Liver (tissue), 9 donors: ENCODE measurements around the gene TTBK1. TPM values are rescaled to one million over a fixed set of nuclear protein-coding genes. Genes with fewer than 3 reads are reported as not detected.

ENCODE experiments used
- DNase-seq: peaks from one replicate; pipeline ENCODE4 v3.0.0-alpha.2; 2017; ENCODE audit warnings: low spot score
- H3K27ac ChIP-seq, 2 donors: one replicate each; pipeline ENCODE4 v1.7.0; 2013; ENCODE audit warnings: inconsistent platforms in 2 of 2, low read length in 2 of 2, control low read depth in 1 of 2, low read depth in 1 of 2, mild to moderate bottlenecking in 1 of 2
- H3K27me3 ChIP-seq, 4 donors: one replicate each; pipeline versions ENCODE4 v1.6.1 to v1.7.0; 2013; ENCODE audit warnings: low read length in 3 of 4, inconsistent platforms in 1 of 4, mild to moderate bottlenecking in 1 of 4, moderate library complexity in 1 of 4; ENCODE audit not compliant: control insufficient read depth in 4 of 4, insufficient read depth in 4 of 4
- H3K36me3 ChIP-seq, 4 donors: one replicate each; pipeline versions ENCODE4 v1.6.1 to v1.7.0; 2013; ENCODE audit warnings: low read length in 3 of 4, mild to moderate bottlenecking in 3 of 4, low read depth in 1 of 4, moderate library complexity in 1 of 4; ENCODE audit not compliant: control insufficient read depth in 4 of 4, insufficient read depth in 3 of 4
- H3K4me1 ChIP-seq, 4 donors: one replicate each; pipeline versions ENCODE4 v1.6.1 to v1.7.0; 2013; ENCODE audit warnings: low read length in 3 of 4, mild to moderate bottlenecking in 3 of 4, moderate library complexity in 1 of 4; ENCODE audit not compliant: control insufficient read depth in 4 of 4, insufficient read depth in 4 of 4
- H3K4me3 ChIP-seq, 3 donors: one replicate each; pipeline versions ENCODE4 v1.6.1 to v1.7.0; 2013; ENCODE audit warnings: low read length in 3 of 3, control low read depth in 1 of 3, low read depth in 1 of 3, mild to moderate bottlenecking in 1 of 3
- H3K9ac ChIP-seq, 2 donors: one replicate each; pipeline ENCODE4 v1.7.0; 2013; ENCODE audit warnings: low read length in 2 of 2, mild to moderate bottlenecking in 2 of 2, moderate library complexity in 2 of 2, control low read depth in 1 of 2, low read depth in 1 of 2
- H3K9me3 ChIP-seq, 4 donors: one replicate each; pipeline versions ENCODE4 v1.6.1 to v1.7.0; 2013; ENCODE audit warnings: low read length in 3 of 4; ENCODE audit not compliant: control insufficient read depth in 4 of 4
- EGR1 ChIP-seq, 2 donors: IDR thresholded peaks; 2 replicates each; pipeline ENCODE4 v1.6.1; 2016 to 2018; ENCODE audit warnings: antibody characterized with exemption in 2 of 2, low read depth in 2 of 2
- FOXA1 ChIP-seq: IDR thresholded peaks from 2 replicates; pipeline ENCODE4 v1.6.1; 2016; ENCODE audit warnings: antibody characterized with exemption
- FOXA2 ChIP-seq: IDR thresholded peaks from 2 replicates; pipeline ENCODE4 v1.6.1; 2016; ENCODE audit warnings: antibody characterized with exemption
- GABPA ChIP-seq, 2 donors: IDR thresholded peaks in 1 of 2; conservative IDR thresholded peaks in 1 of 2; 2 replicates each; pipeline ENCODE4 v1.6.1; 2016; ENCODE audit warnings: antibody characterized with exemption in 2 of 2, mild to moderate bottlenecking in 1 of 2, moderate library complexity in 1 of 2
- HNF4A ChIP-seq, 2 donors: conservative IDR thresholded peaks; 2 replicates each; pipeline ENCODE4 v1.6.1; 2016; ENCODE audit warnings: antibody characterized with exemption in 2 of 2, mild to moderate bottlenecking in 2 of 2
- HNF4G ChIP-seq: IDR thresholded peaks from 2 replicates; pipeline ENCODE4 v1.6.1; 2016; ENCODE audit warnings: antibody characterized with exemption
- JUND ChIP-seq, 2 donors: IDR thresholded peaks; 2 replicates each; pipeline ENCODE4 v1.6.1; 2016; ENCODE audit warnings: antibody characterized with exemption in 2 of 2
- NR2F2 ChIP-seq: IDR thresholded peaks from 2 replicates; pipeline ENCODE4 v1.6.1; 2016; ENCODE audit warnings: antibody characterized with exemption
- RAD21 ChIP-seq, 2 donors: IDR thresholded peaks; 2 replicates each; pipeline ENCODE4 v1.6.1; 2016; ENCODE audit warnings: antibody characterized with exemption in 2 of 2, mild to moderate bottlenecking in 2 of 2
- RXRA ChIP-seq, 2 donors: IDR thresholded peaks; 2 replicates each; pipeline ENCODE4 v1.6.1; 2017 to 2018; ENCODE audit warnings: antibody characterized with exemption in 2 of 2, mild to moderate bottlenecking in 1 of 2
- SP1 ChIP-seq: IDR thresholded peaks from 2 replicates; pipeline ENCODE4 v1.6.1; 2018; ENCODE audit warnings: antibody characterized with exemption, mild to moderate bottlenecking
- TAF1 ChIP-seq: conservative IDR thresholded peaks from 2 replicates; pipeline ENCODE4 v1.6.1; 2016; ENCODE audit warnings: antibody characterized with exemption, mild to moderate bottlenecking
- YY1 ChIP-seq: IDR thresholded peaks from 2 replicates; pipeline ENCODE4 v1.6.1; 2016; ENCODE audit warnings: antibody characterized with exemption, mild to moderate bottlenecking
- WGBS: extraction: QIAGEN DNeasy Blood & Tissue Kit; methylation state at CpG from one replicate; pipeline ENCODE4 v1.1.7; 2013; 5-methylcytosine and 5-hydroxymethylcytosine counted together
- polyA plus RNA-seq, 2 donors: library from polyadenylated mRNA; stranded (reverse) in 1 of 2; unstranded in 1 of 2; fragments of 200-250 nt in 1 of 2; fragments of >200 nt in 1 of 2; fragmentation: Nextera tagmentation in 1 of 2; extraction: Ambion mirVana in 1 of 2; gene quantifications; one replicate each; pipeline versions ENCODE4 v1.2.1 to v1.2.3, GENCODE V29; 2013 to 2015
- total RNA-seq, 2 donors: library from RNA; depleted of rRNA; stranded (reverse); fragments of >200 nt; gene quantifications; one replicate each; pipeline ENCODE4 v1.2.3, GENCODE V29; 2014
- TF ChIP-seq, protein P1 (sequence below): IDR thresholded peaks from 2 replicates; pipeline ENCODE4 v1.6.1; 2016; ENCODE audit warnings: antibody characterized with exemption
- TF ChIP-seq, protein P2 (sequence below): IDR thresholded peaks from 2 replicates; pipeline ENCODE4 v1.6.1; 2016; ENCODE audit warnings: antibody characterized with exemption
- TF ChIP-seq, protein P3 (sequence below): IDR thresholded peaks from 2 replicates; pipeline ENCODE4 v1.6.1; 2016; ENCODE audit warnings: antibody characterized with exemption
- TF ChIP-seq, protein P4 (sequence below): fragments of 150-350 bp; IDR thresholded peaks from 2 replicates; pipeline ENCODE4 v1.5.1; 2017; ENCODE audit warnings: improper control_type of control experiment, low read depth, low read length; ENCODE audit not compliant: missing input control
- TF ChIP-seq, protein P5 (sequence below): IDR thresholded peaks from 2 replicates; pipeline ENCODE4 v1.6.1; 2016; ENCODE audit warnings: antibody characterized with exemption, mild to moderate bottlenecking
- donor health status: healthy.
- donor health status: healthy.
- donor health status: healthy.
- donor health status: healthy.
- donor health status: healthy.

TTBK1 gene
- total and polyA plus RNA-seq, 4 donors, result 0.14 to 1.2 (median 0.44) TPM

DNA sequence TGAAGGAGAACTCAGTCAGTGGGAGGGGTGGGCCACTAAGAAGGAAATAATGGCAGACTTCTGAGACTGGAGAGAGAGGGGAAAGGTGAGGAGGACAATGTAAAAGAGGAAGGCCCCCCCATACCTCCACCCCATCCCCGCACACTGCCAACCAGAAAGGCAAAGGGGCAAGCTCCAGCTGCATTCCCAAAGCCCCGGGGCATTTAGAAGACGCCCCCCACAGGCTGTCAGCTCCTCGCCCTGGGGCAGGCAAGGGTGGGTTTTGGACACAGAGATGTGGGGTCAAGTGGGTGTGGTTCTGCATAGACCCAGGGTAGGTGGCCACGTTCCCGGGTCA, 34.0 kb downstream of the TTBK1 start:
- Histone ChIP-seq H3K9me3 (no peaks in the 10 kb centered on the region), H3K9ac (no peak overlapping the region), H3K36me3 (no peaks in the 10 kb centered on the region), H3K4me3 (no peak overlapping the region), H3K27me3 (no peaks in the 10 kb centered on the region), H3K27ac (peak overlapping the region; percentile 86 to 90), H3K4me1 (peaks cover 34 to 70% (median 59%) of the 10 kb centered on the region in 4 donors)
- no peak for DNase-seq
- TF ChIP-seq RXRA (IDR thresholded peaks at IDR 0.05), result no peak
- TF ChIP-seq NR2F2, result no peak
- TF ChIP-seq RAD21 (IDR thresholded peaks at IDR 0.05), result no peak
- TF ChIP-seq, protein P1, sequence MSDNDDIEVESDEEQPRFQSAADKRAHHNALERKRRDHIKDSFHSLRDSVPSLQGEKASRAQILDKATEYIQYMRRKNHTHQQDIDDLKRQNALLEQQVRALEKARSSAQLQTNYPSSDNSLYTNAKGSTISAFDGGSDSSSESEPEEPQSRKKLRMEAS, result no peak
- TF ChIP-seq, protein P2, sequence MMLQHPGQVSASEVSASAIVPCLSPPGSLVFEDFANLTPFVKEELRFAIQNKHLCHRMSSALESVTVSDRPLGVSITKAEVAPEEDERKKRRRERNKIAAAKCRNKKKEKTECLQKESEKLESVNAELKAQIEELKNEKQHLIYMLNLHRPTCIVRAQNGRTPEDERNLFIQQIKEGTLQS, result no peak
- TF ChIP-seq, protein P3, sequence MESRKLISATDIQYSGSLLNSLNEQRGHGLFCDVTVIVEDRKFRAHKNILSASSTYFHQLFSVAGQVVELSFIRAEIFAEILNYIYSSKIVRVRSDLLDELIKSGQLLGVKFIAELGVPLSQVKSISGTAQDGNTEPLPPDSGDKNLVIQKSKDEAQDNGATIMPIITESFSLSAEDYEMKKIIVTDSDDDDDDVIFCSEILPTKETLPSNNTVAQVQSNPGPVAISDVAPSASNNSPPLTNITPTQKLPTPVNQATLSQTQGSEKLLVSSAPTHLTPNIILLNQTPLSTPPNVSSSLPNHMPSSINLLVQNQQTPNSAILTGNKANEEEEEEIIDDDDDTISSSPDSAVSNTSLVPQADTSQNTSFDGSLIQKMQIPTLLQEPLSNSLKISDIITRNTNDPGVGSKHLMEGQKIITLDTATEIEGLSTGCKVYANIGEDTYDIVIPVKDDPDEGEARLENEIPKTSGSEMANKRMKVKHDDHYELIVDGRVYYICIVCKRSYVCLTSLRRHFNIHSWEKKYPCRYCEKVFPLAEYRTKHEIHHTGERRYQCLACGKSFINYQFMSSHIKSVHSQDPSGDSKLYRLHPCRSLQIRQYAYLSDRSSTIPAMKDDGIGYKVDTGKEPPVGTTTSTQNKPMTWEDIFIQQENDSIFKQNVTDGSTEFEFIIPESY, result no peak
- TF ChIP-seq HNF4G, result no peak
- no peak for TF ChIP-seq SP1
- no peak for TF ChIP-seq FOXA2
- TF ChIP-seq JUND (IDR thresholded peaks at IDR 0.05), result no peak
- TF ChIP-seq YY1, result no peak
- TF ChIP-seq HNF4A (conservative IDR thresholded peaks at IDR 0.05), result no peak
- no peak for TF ChIP-seq FOXA1
- WGBS, result 42% methylated on average over 6 of the region's 6 CpGs

DNA sequence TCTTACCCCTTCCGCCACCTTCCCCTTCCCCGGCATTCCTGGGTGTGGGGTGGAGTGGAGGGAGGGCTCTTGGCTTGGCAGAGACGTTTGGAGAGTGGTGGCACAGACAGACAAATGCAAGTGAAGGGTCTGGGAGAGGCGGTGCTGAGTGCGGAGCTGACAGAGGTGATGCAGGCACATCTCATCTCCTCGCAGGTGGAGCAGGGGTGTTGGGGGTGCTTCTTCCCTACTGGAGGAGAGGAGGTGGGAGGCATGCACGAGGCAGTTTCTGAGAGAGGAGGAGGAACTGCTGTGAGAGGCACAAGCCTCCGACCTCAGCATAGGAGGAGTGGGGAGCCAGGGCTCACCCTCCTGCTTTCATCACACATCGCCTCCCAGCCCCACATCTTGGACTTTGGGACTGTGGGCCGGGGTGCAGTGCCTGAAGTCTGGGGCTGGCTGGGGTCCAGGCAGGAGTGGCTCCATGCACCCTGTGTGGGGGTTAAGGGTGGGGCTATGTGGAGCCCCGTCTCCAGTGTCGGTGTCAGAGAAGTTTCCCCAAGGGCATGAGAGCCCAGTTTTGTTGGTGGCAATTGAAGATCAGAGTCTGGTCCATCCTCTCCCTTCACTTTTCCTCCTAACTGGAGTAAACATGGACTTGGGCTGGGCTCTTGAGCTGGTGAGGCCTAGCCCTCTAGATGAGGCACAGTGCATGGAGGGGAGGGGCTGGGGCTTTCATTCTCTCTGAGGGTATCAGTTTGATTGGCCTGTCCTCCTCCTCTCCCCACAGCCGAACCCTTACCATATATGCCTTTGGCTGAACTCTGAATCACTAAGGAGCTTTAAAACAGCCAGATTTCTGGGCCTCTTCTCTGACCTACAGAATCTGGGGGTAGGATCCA, 34.6 kb downstream of the TTBK1 start:
- peaks cover 34 to 65% (median 55%) of the 10 kb centered on the region in 4 donors for H3K4me1 ChIP-seq
- no peaks in the 10 kb centered on the region for H3K36me3 ChIP-seq
- TF ChIP-seq NR2F2 (no peak), GABPA (IDR thresholded peaks at IDR 0.05 in 1 of 2, conservative IDR thresholded peaks at IDR 0.05 in 1 of 2) (no peak), RAD21 (IDR thresholded peaks at IDR 0.05) (no peak), HNF4G (peak; percentile 91), HNF4A (conservative IDR thresholded peaks at IDR 0.05) (peak; percentile 90 to 95), JUND (IDR thresholded peaks at IDR 0.05) (peak in 1 of 2 donors; percentile 23), YY1 (no peak), EGR1 (IDR thresholded peaks at IDR 0.05; ENCODE audit: low read depth in 2 of 2) (no peak), RXRA (IDR thresholded peaks at IDR 0.05) (peak; percentile 61 to 67), TAF1 (no peak), FOXA1 (no peak), SP1 (peak; percentile 68), FOXA2 (no peak)
- TF ChIP-seq, protein P2, result no peak
- TF ChIP-seq, protein P1, result no peak
- TF ChIP-seq, protein P4, sequence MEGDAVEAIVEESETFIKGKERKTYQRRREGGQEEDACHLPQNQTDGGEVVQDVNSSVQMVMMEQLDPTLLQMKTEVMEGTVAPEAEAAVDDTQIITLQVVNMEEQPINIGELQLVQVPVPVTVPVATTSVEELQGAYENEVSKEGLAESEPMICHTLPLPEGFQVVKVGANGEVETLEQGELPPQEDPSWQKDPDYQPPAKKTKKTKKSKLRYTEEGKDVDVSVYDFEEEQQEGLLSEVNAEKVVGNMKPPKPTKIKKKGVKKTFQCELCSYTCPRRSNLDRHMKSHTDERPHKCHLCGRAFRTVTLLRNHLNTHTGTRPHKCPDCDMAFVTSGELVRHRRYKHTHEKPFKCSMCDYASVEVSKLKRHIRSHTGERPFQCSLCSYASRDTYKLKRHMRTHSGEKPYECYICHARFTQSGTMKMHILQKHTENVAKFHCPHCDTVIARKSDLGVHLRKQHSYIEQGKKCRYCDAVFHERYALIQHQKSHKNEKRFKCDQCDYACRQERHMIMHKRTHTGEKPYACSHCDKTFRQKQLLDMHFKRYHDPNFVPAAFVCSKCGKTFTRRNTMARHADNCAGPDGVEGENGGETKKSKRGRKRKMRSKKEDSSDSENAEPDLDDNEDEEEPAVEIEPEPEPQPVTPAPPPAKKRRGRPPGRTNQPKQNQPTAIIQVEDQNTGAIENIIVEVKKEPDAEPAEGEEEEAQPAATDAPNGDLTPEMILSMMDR, result no peak
- TF ChIP-seq, protein P5, sequence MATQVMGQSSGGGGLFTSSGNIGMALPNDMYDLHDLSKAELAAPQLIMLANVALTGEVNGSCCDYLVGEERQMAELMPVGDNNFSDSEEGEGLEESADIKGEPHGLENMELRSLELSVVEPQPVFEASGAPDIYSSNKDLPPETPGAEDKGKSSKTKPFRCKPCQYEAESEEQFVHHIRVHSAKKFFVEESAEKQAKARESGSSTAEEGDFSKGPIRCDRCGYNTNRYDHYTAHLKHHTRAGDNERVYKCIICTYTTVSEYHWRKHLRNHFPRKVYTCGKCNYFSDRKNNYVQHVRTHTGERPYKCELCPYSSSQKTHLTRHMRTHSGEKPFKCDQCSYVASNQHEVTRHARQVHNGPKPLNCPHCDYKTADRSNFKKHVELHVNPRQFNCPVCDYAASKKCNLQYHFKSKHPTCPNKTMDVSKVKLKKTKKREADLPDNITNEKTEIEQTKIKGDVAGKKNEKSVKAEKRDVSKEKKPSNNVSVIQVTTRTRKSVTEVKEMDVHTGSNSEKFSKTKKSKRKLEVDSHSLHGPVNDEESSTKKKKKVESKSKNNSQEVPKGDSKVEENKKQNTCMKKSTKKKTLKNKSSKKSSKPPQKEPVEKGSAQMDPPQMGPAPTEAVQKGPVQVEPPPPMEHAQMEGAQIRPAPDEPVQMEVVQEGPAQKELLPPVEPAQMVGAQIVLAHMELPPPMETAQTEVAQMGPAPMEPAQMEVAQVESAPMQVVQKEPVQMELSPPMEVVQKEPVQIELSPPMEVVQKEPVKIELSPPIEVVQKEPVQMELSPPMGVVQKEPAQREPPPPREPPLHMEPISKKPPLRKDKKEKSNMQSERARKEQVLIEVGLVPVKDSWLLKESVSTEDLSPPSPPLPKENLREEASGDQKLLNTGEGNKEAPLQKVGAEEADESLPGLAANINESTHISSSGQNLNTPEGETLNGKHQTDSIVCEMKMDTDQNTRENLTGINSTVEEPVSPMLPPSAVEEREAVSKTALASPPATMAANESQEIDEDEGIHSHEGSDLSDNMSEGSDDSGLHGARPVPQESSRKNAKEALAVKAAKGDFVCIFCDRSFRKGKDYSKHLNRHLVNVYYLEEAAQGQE, result no peak
- TF ChIP-seq, protein P3, result no peak
- H3K9ac ChIP-seq, result peak overlapping the region; percentile 54 to 59
- no peaks in the 10 kb centered on the region for H3K9me3 ChIP-seq
- H3K27me3 ChIP-seq, result no peaks in the 10 kb centered on the region
- no peak overlapping the region for H3K4me3 ChIP-seq
- WGBS, result 29% methylated on average over 13 of the region's 13 CpGs
- no peak for DNase-seq
- H3K27ac ChIP-seq, result peak overlapping the region; percentile 86 to 90
